Measurements from ENCODE around the gene FCRLA. TPM values are rescaled to one million over a fixed set of nuclear protein-coding genes. Genes with fewer than 3 reads are reported as not detected.

FCRLA gene
- total RNA-seq, 1 experiment from 2014 or later, result 0.20 TPM

GRCh38 chr1:161702250-161702649 is 4.8 kb upstream of the FCRLA start:
- CTCF ChIA-PET, result no interaction called here

GRCh38 chr1:161705537-161705936 is 1.5 kb upstream of the FCRLA start:
- Histone ChIP-seq H3K27me3 (ENCODE audit: insufficient read depth, low read depth) (no peaks in the 10 kb centered on the region), H3K9me3 (ENCODE audit: insufficient read depth, low read depth) (no peaks in the 10 kb centered on the region), H3K4me1 (replicated peaks; ENCODE audit: insufficient read depth) (0 out of 2 replicates have a peak, but pooled peaks cover 4% of the 10 kb centered on the region), H3K79me2 (ENCODE audit: low read depth) (no peaks in the 10 kb centered on the region), H3K4me2 (no peak overlapping the region), H3K36me3 (ENCODE audit: low read depth) (no peaks in the 10 kb centered on the region), H3K9me2 (ENCODE audit: insufficient read depth) (no peaks in the 10 kb centered on the region), H3K4me3 (no peak overlapping the region), H3K27ac (no peak overlapping the region), H4K20me1 (ENCODE audit: insufficient read depth) (no peaks in the 10 kb centered on the region), H3F3A (ENCODE audit: insufficient read depth, low read depth) (no peaks in the 10 kb centered on the region), H2AFZ (no peak overlapping the region)
- CTCF ChIA-PET, result no interaction called here
- intact Hi-C loops (cut with micrococcal nuclease; ENCODE audit: unreplicated experiment), result no loop called here
- no peak for TF ChIP-seq EZH2 (IDR thresholded peaks at IDR 0.05; ENCODE audit: low read depth)
- POLR2A ChIA-PET (ENCODE audit: unreplicated experiment), result no interaction called here
- no peak for DNase-seq
- BruUV-seq (replicated peaks), result no TSS peak

More at GRCh38 chr1:161702250-161702649, 4.8 kb upstream of the FCRLA start:
- no peak overlapping the region for H3K4me3 ChIP-seq
- intact Hi-C loops (cut with micrococcal nuclease; ENCODE audit: unreplicated experiment), result no loop called here
- no peaks in the 10 kb centered on the region for H3K9me2 ChIP-seq (ENCODE audit: insufficient read depth)
- no peaks in the 10 kb centered on the region for H4K20me1 ChIP-seq (ENCODE audit: insufficient read depth)
- DNase-seq, result no peak
- no peak overlapping the region for H3K4me2 ChIP-seq
- no peaks in the 10 kb centered on the region for H3F3A ChIP-seq (ENCODE audit: insufficient read depth, low read depth)
- H2AFZ ChIP-seq, result no peak overlapping the region
- POLR2A ChIA-PET (ENCODE audit: unreplicated experiment), result no interaction called here
- no TSS peak for BruUV-seq (replicated peaks)
- TF ChIP-seq CTCF (conservative IDR thresholded peaks at IDR 0.05), result no peak
- TF ChIP-seq EZH2 (IDR thresholded peaks at IDR 0.05; ENCODE audit: low read depth), result no peak
- H3K4me1 ChIP-seq (replicated peaks; ENCODE audit: insufficient read depth), result 0 out of 2 replicates have a peak, but pooled peaks cover 4% of the 10 kb centered on the region
- no peaks in the 10 kb centered on the region for H3K36me3 ChIP-seq (ENCODE audit: low read depth)
- H3K27ac ChIP-seq, result no peak overlapping the region
- H3K9me3 ChIP-seq (ENCODE audit: insufficient read depth, low read depth), result no peaks in the 10 kb centered on the region
- H3K79me2 ChIP-seq (ENCODE audit: low read depth), result no peaks in the 10 kb centered on the region
- no peaks in the 10 kb centered on the region for H3K27me3 ChIP-seq (ENCODE audit: insufficient read depth, low read depth)

GRCh38 chr1:161706113-161706481 is 932 bp upstream of the FCRLA start:
- BruUV-seq (replicated peaks), result no TSS peak
- Histone ChIP-seq H3K9me3 (ENCODE audit: insufficient read depth, low read depth) (no peaks in the 10 kb centered on the region), H3K4me2 (no peak overlapping the region), H3K27ac (no peak overlapping the region), H2AFZ (no peak overlapping the region), H3K27me3 (ENCODE audit: insufficient read depth, low read depth) (no peaks in the 10 kb centered on the region), H3K4me1 (replicated peaks; ENCODE audit: insufficient read depth) (0 out of 2 replicates have a peak, but pooled peaks cover 4% of the 10 kb centered on the region), H3K4me3 (no peak overlapping the region), H3K36me3 (ENCODE audit: low read depth) (no peaks in the 10 kb centered on the region), H3K79me2 (ENCODE audit: low read depth) (no peaks in the 10 kb centered on the region), H4K20me1 (ENCODE audit: insufficient read depth) (no peaks in the 10 kb centered on the region), H3F3A (ENCODE audit: insufficient read depth, low read depth) (no peaks in the 10 kb centered on the region), H3K9me2 (ENCODE audit: insufficient read depth) (no peaks in the 10 kb centered on the region)
- intact Hi-C loops (cut with micrococcal nuclease; ENCODE audit: unreplicated experiment), result no loop called here
- DNase-seq, result no peak
- ChIA-PET CTCF (no interaction called here), POLR2A (ENCODE audit: unreplicated experiment) (no interaction called here)
- TF ChIP-seq CTCF (conservative IDR thresholded peaks at IDR 0.05), result no peak
- no peak for TF ChIP-seq EZH2 (IDR thresholded peaks at IDR 0.05; ENCODE audit: low read depth)

GRCh38 chr1:161707503-161707902 is 474 bp downstream of the FCRLA start:
- TF ChIP-seq EZH2 (IDR thresholded peaks at IDR 0.05; ENCODE audit: low read depth) (no peak), CTCF (conservative IDR thresholded peaks at IDR 0.05) (no peak)
- ChIA-PET POLR2A (ENCODE audit: unreplicated experiment) (no interaction called here), CTCF (no interaction called here)
- Histone ChIP-seq H4K20me1 (ENCODE audit: insufficient read depth) (no peaks in the 10 kb centered on the region), H2AFZ (no peak overlapping the region; the same call in 1 of the 2 replicates), H3F3A (ENCODE audit: insufficient read depth, low read depth) (no peaks in the 10 kb centered on the region), H3K9me2 (ENCODE audit: insufficient read depth) (no peaks in the 10 kb centered on the region), H3K79me2 (ENCODE audit: low read depth) (no peaks in the 10 kb centered on the region), H3K27ac (no peak overlapping the region), H3K4me3 (no peak overlapping the region), H3K27me3 (ENCODE audit: insufficient read depth, low read depth) (no peaks in the 10 kb centered on the region), H3K4me1 (replicated peaks; ENCODE audit: insufficient read depth) (0 out of 2 replicates have a peak, but pooled peaks cover 4% of the 10 kb centered on the region), H3K9me3 (ENCODE audit: insufficient read depth, low read depth) (no peaks in the 10 kb centered on the region), H3K36me3 (ENCODE audit: low read depth) (no peaks in the 10 kb centered on the region), H3K4me2 (no peak overlapping the region)
- intact Hi-C loops (cut with micrococcal nuclease; ENCODE audit: unreplicated experiment), result no loop called here
- BruUV-seq (replicated peaks), result no TSS peak
- no peak for DNase-seq

Measured in PC-9 (cell line).